GM21367 (cell line): ENCODE results near the gene CTU1.

ENCODE experiments used
- ATAC-seq: cut with Tn5 transposase; IDR thresholded peaks from one replicate; pipeline ENCODE4 v1.9.1; 2021; ENCODE audit not compliant: unreplicated experiment

Gene CTU1

GRCh38 chr19:51107406-51108065, 673 bp downstream of the CTU1 start:
- ATAC-seq: no peak

GRCh38 chr19:51103926-51104341, 4.3 kb downstream of the CTU1 start:
- ATAC-seq: no peak

DNA sequence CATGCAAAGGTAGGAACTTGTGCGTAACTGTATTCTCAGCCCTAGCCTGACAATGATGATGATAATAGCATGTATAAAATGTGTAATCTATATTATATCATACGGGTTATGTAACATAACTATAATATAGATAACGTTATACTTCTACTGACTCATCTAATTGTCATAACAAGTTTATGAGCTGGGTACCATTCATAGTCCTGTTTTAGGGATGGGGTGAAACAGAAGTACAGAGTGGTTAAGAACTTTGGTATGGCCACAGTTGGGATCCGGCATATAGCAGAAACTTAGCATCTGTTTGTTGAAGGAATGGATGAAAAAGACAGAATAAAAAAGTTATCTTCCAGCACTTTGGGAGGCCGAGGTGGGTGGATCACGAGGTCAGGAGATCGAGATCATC, 5.2 kb downstream of the CTU1 start:
- ATAC-seq: no peak

- ATAC-seq: no peak
Measured at GRCh38 chr19:51101171-51101865, 6.9 kb downstream of the CTU1 start.

- ATAC-seq: no peak
Measured at GRCh38 chr19:51100601-51101000, 7.6 kb downstream of the CTU1 start.

- ATAC-seq: no peak
Measured at GRCh38 chr19:51099047-51099382, 9.2 kb downstream of the CTU1 start.

DNA sequence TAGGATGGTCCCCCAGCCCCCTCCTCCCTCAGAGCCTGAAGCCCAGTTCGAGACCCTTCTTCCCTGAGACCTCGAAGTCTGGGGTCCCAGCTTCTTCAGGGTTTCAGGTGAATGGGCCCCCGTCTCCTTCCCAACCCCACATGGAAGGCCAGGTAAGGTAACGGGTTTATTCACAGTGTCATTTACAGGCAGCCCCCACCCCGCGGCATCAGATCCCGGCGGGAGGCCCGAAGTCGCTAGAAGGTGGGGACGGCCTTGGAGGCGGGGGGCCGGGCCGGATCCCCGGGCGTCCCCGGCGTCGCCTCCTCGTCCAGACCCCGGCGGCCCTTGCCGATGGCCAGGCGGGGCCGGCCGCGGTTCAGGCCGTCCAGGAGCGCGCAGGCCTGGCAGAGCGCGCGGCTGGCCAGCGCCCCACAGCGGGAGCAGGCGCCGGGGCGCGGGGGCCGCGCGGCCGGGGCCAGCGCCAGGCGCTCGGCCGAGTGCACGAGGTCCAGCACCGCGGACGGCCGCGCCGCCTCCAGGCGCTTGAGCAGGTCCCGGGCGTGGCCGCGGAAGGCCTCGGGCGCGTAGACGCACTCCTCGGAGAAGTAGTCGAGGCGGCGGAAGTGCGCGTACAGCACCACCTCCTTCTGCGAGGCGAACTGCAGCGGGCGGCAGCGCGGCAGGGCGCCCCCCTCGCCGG, 9.7 kb downstream of the CTU1 start:
- no peak for ATAC-seq

DNA sequence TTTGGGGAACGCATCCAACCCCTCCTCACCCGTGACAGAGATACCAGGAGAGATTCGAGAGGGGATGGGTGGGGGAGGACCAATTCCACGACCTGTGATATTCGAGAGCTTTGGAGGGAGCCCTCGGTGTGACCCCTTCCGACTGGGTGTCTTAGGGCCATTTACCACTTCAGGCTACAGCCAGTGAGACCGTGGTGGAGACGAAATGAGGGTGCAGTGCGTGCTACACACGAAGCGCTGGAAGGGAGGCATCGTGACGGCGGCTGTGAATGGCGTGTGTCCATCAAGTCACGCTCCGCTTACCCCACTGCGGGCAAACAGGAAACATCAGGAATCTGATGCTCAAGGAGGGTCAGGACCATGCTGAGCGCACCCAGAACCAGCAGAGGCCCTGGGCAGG, 10.4 kb downstream of the CTU1 start:
- ATAC-seq: no peak

- ATAC-seq: no peak
Measured at GRCh38 chr19:51097166-51097738, 11.0 kb downstream of the CTU1 start.

GRCh38 chr19:51096473-51097165, 11.6 kb downstream of the CTU1 start:
- ATAC-seq: no peak

DNA sequence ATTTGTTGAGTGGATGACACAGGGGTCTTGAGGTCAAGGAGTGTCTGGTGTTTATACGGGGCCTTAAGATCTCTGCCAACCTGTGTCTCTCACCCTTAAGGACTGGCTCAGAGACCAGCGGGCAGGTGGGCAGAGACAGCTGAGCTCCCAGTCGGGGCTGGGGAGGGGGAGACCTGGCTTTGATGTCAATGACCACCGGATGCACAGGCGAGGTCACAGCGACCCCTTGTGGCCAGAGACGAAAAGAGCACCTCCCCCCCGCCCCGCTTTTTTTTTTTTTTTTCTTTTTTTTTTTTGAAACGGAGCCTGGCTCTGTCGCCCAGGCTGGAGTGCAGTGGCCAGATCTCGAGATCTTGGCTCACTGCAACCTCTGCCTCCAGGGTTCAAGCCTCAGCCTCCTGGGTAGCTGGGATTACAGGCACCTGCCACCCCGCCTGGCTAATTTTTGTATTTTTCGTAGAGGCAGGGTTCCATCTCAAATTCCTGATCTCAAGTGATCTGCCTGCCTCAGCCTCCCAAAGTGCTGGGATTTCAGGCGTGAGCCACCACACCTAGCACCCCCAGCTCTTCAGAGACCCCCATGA, 13.4 kb downstream of the CTU1 start:
- no peak for ATAC-seq

GRCh38 chr19:51093510-51094345, 14.5 kb downstream of the CTU1 start:
- ATAC-seq: no peak

DNA sequence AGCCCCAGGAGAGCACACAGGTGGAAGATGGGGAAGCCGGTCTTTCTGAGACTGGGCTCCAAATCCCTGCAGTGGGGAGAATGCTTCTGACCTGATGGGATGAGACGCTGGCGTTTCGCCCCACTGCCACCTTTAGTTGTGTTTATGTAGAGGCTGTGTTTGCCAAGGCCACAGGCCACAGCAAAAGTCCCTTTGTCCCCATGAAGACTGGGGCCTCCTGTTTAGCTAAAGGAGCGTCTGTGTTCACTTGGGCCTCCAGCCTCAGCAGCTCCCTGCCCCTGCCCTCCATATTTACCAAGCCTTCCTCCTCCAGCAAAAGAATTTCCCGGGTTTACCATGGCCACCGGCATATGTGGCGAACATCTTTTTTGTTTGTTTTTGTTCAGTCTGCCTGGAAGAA, 15.1 kb downstream of the CTU1 start:
- no peak for ATAC-seq

DNA sequence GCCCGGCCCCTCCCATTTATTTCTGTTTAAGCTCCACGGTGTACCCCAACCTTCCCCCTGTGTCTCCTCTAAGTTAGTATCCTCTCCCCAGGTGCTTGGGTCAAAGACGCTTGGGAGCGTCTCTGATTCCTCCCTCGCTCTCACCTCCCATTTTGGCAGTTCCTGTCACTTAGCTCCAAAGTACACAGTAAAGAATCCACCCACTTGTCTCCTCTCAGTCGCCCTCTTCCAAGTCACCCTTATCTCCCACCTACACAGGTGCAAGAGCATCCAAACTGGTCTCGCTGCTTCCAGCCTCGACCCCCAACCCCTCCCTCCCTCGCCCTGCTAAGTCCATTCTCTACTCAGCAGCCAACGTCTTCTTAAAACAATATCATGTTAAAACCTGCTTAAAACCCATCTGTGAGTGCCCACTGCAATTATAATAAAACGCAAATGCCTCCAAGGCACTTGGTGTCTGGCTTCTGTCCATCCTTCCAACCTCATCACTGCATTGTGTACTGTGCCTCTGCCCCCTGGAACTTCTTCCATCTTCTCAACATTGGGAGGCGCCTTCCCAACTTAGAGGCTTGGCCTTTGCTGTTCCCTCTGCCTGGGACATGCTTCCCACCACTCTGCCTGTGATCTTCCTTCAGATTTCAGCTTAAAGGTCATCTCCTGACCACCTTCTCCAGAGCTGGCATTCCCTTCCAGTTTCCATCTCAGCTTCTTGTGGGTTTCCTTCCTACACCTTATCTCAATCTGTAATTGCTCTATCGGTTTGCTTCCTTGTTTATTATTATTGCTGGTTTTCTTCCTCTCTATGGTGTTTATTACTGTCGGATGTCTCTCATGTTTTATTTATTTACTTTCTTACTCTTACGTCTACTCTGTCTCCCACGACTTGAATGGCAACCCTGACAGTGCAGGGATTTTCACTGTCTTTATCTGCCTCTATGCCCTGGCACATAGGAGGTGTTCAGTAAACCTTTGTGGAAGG, 16.0 kb downstream of the CTU1 start:
- ATAC-seq: no peak

DNA sequence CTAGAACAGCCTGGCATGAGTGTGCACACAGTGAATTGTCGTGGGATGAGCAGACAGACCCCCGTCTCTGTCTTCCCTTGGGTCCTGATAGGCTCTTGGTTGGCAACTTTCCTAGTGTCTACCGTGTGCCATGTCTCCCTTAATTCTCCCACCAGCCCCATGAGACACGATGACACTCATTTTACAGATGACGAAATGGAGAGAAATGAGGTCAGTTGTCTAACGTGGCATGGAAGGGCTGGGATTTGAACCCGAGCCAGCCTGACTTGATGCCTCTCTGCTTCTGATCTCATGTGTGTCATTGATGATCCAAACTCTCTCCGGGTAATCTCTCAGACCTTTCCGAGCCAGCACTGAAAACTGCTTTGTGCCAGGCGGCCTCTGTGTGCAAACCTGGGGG, 17.1 kb downstream of the CTU1 start:
- ATAC-seq: no peak

DNA sequence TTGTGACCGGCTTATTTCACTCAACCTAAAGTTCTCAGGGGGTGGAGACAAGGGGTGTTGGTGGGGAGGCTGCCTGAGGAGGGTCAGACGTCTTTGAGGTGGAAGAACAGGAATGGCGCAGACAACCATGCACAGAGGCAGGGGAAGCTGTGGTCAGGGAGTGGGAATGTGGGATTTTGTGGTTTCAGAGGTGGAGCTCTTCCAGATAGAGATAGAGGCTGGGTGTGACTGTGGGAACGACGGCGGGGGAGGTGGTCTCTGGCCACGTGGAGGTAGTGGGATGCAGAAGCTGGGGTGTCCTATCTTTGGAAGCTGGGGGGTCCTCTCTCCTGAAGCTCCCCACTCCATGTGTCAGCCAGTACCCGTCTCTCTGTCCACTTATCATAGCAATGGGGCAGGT, 17.7 kb downstream of the CTU1 start:
- ATAC-seq: no peak

DNA sequence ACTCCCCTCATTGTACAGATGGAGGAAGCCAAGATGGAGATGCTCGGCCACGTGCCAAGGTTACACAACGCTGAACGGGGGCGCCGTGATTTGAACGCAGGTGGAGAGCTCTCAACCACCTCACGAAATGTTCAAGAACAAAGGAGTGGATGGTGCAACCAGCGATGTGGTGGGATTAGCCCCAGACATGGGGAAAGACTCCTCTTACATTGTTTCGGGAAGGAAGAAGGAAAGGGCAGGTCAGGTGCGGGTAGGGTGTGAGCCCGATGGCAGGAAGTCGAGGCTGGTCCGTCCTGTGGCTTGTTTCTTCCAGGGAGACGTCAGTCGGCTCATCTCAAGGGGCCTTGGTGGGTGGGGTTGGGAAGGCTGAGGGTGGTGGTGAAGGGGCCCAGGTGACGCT, 18.4 kb downstream of the CTU1 start:
- no peak for ATAC-seq

- ATAC-seq: no peak
Measured at GRCh38 chr19:51086153-51086850, 21.9 kb downstream of the CTU1 start.
